GM21381 (cell line): Measurements from ENCODE around the gene ZG16.
"Not testable (repeated sequence)": the region's sequence is repeated elsewhere in the genome, so short reads cannot be mapped to it uniquely, and the experiment has no call there.

ENCODE experiments used
- ATAC-seq: cut with Tn5 transposase; IDR thresholded peaks from one replicate; pipeline ENCODE4 v1.9.1; 2021; ENCODE audit warnings: mild to moderate bottlenecking, moderate library complexity; ENCODE audit not compliant: unreplicated experiment

Gene ZG16

GRCh38 chr16:29783094-29783953, 5.3 kb downstream of the ZG16 start:
- not testable (repeated sequence) for ATAC-seq

- ATAC-seq, result no peak
Measured at GRCh38 chr16:29784157-29784556, 6.1 kb downstream of the ZG16 start.

- ATAC-seq, result no peak
Measured at GRCh38 chr16:29784901-29785500, 6.9 kb downstream of the ZG16 start.

GRCh38 chr16:29787155-29787554, 9.1 kb downstream of the ZG16 start:
- not testable (repeated sequence) for ATAC-seq

- ATAC-seq, result no peak
Measured at GRCh38 chr16:29789775-29790182, 11.7 kb downstream of the ZG16 start.

- peak; percentile 96 for ATAC-seq
Measured at GRCh38 chr16:29790183-29790948, 12.3 kb downstream of the ZG16 start, which contains the start of gene KIF22. KIF22 (plus strand) TSS chr16:29790751; CDS start chr16:29790760, 9 bp downstream.

GRCh38 chr16:29790949-29791844, 13.1 kb downstream of the ZG16 start:
- no peak for ATAC-seq

GRCh38 chr16:29791845-29792807, 14.1 kb downstream of the ZG16 start:
- no peak for ATAC-seq

- not testable (repeated sequence) for ATAC-seq
Measured at GRCh38 chr16:29793153-29793552, 15.1 kb downstream of the ZG16 start.

- no peak for ATAC-seq
Measured at GRCh38 chr16:29794231-29794710, 16.2 kb downstream of the ZG16 start.

GRCh38 chr16:29802416-29802935, 24.4 kb downstream of the ZG16 start:
- no peak for ATAC-seq

GRCh38 chr16:29804020-29804419, 26.0 kb downstream of the ZG16 start:
- no peak for ATAC-seq

- no peak for ATAC-seq
Measured at GRCh38 chr16:29804455-29805231, 26.6 kb downstream of the ZG16 start.

GRCh38 chr16:29805232-29806098, 27.4 kb downstream of the ZG16 start:
- ATAC-seq, result peak; percentile 52

GRCh38 chr16:29806099-29806579, 28.1 kb downstream of the ZG16 start, which contains the start of gene MAZ:
MAZ (plus strand) TSS chr16:29806529; CDS start chr16:29806702, 173 bp downstream.
- no peak for ATAC-seq

- ATAC-seq, result no peak
Measured at GRCh38 chr16:29806641-29807425, 28.8 kb downstream of the ZG16 start.
